ENCODE data around the gene GALNT15. TPM values are rescaled to one million over a fixed set of nuclear protein-coding genes. Genes with fewer than 3 reads are reported as not detected.

Gene GALNT15
- total and polyA plus RNA-seq, 4 donors: under 0.01 to 2.8 (median 1.3) TPM

DNA sequence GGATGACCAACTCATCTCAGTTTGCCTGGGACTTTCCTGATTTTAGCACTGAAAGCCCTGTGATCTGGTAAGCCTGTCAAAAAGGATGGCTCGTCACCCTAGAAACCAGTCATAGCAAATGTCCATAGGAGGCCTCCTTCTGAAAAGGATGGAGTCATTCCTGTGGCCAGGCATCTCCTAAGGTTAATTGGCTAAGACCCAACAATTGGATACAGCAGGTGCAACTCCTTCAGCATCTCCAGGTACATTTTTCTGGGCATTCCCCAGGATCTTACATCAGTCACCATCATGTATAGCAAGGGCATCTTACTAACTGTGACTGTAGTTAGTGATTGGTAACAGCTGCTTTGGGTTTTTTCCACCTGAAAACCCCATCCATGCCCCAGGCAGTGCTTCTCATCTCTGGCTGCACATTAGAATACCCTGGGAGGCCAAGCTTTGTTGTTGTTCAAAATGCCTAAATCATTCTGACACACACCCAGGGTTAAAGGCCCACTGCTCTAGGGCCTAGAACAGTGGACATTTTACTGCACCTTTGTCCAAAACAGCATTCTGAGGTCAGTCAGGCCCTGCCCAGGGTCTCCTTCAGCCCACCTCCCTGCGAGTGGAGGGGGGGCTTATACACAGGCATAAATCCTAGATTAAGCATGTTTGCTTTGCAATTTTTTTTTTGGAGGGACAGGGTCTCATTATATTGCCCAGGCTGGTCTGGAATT, 28.3 kb upstream of the GALNT15 start:
- 74% methylated on average over 2 of the region's 2 CpGs for WGBS

GRCh38 chr3:16147220-16147994, 27.1 kb upstream of the GALNT15 start:
- Histone ChIP-seq H3K36me3 (ENCODE audit: control insufficient read depth in 4 of 4, insufficient read depth in 3 of 4, low read depth in 1 of 4, low read length in 3 of 4) (no peaks in the 10 kb centered on the region), H3K27ac (ENCODE audit: low read depth in 1 of 2, low read length in 2 of 2) (no peak overlapping the region), H3K4me1 (ENCODE audit: control insufficient read depth in 4 of 4, insufficient read depth in 4 of 4, low read length in 3 of 4) (no peaks in the 10 kb centered on the region), H3K9ac (ENCODE audit: low read depth in 1 of 2, low read length in 2 of 2) (no peak overlapping the region), H3K27me3 (ENCODE audit: control insufficient read depth in 4 of 4, insufficient read depth in 4 of 4, low read length in 3 of 4) (no peaks in the 10 kb centered on the region), H3K4me3 (ENCODE audit: low read depth in 1 of 3, low read length in 3 of 3) (no peak overlapping the region), H3K9me3 (ENCODE audit: control insufficient read depth in 4 of 4, low read length in 3 of 4) (peaks cover 0 to 3% (median 0%) of the 10 kb centered on the region in 4 donors)
- no peak for DNase-seq (ENCODE audit: low spot score)
- TF ChIP-seq GABPA (IDR thresholded peaks at IDR 0.05 in 1 of 2, conservative IDR thresholded peaks at IDR 0.05 in 1 of 2): no peak
- WGBS: 94% methylated on average over 2 of the region's 2 CpGs

More for the DNA sequence above, 28.3 kb upstream of the GALNT15 start:
- no peaks in the 10 kb centered on the region for H3K4me1 ChIP-seq (ENCODE audit: control insufficient read depth in 4 of 4, insufficient read depth in 4 of 4, low read length in 3 of 4)
- TF ChIP-seq FOXA1 (IDR thresholded peaks at IDR 0.05): no peak
- no peak for TF ChIP-seq JUND (IDR thresholded peaks at IDR 0.05)
- H3K36me3 ChIP-seq (ENCODE audit: control insufficient read depth in 4 of 4, insufficient read depth in 3 of 4, low read depth in 1 of 4, low read length in 3 of 4): no peaks in the 10 kb centered on the region
- peaks cover 0 to 3% (median 0%) of the 10 kb centered on the region in 4 donors for H3K9me3 ChIP-seq (ENCODE audit: control insufficient read depth in 4 of 4, low read length in 3 of 4)
- DNase-seq (ENCODE audit: low spot score): no peak
- H3K27me3 ChIP-seq (ENCODE audit: control insufficient read depth in 4 of 4, insufficient read depth in 4 of 4, low read length in 3 of 4): no peaks in the 10 kb centered on the region
- H3K4me3 ChIP-seq (ENCODE audit: low read depth in 1 of 3, low read length in 3 of 3): no peak overlapping the region
- no peak overlapping the region for H3K9ac ChIP-seq (ENCODE audit: low read depth in 1 of 2, low read length in 2 of 2)
- H3K27ac ChIP-seq (ENCODE audit: low read depth in 1 of 2, low read length in 2 of 2): no peak overlapping the region

- H3K9ac ChIP-seq (ENCODE audit: low read depth in 1 of 2, low read length in 2 of 2): no peak overlapping the region
- no peaks in the 10 kb centered on the region for H3K4me1 ChIP-seq (ENCODE audit: control insufficient read depth in 4 of 4, insufficient read depth in 4 of 4, low read length in 3 of 4)
- DNase-seq (ENCODE audit: low spot score): no peak
- H3K36me3 ChIP-seq (ENCODE audit: control insufficient read depth in 4 of 4, insufficient read depth in 3 of 4, low read depth in 1 of 4, low read length in 3 of 4): no peaks in the 10 kb centered on the region
- H3K9me3 ChIP-seq (ENCODE audit: control insufficient read depth in 4 of 4, low read length in 3 of 4): peaks cover 0 to 10% (median under 1%) of the 10 kb centered on the region in 4 donors
- H3K4me3 ChIP-seq (ENCODE audit: low read depth in 1 of 3, low read length in 3 of 3): no peak overlapping the region
- H3K27me3 ChIP-seq (ENCODE audit: control insufficient read depth in 4 of 4, insufficient read depth in 4 of 4, low read length in 3 of 4): no peaks in the 10 kb centered on the region
- 85% methylated on average over 6 of the region's 6 CpGs for WGBS
- no peak overlapping the region for H3K27ac ChIP-seq (ENCODE audit: low read depth in 1 of 2, low read length in 2 of 2)
- TF ChIP-seq, protein P1, sequence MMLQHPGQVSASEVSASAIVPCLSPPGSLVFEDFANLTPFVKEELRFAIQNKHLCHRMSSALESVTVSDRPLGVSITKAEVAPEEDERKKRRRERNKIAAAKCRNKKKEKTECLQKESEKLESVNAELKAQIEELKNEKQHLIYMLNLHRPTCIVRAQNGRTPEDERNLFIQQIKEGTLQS (IDR thresholded peaks at IDR 0.05): no peak
- TF ChIP-seq RXRA (IDR thresholded peaks at IDR 0.05) (no peak), GABPA (IDR thresholded peaks at IDR 0.05 in 1 of 2, conservative IDR thresholded peaks at IDR 0.05 in 1 of 2) (no peak), SP1 (IDR thresholded peaks at IDR 0.05) (no peak)
Observed at GRCh38 chr3:16148213-16148612, 26.3 kb upstream of the GALNT15 start.

DNA sequence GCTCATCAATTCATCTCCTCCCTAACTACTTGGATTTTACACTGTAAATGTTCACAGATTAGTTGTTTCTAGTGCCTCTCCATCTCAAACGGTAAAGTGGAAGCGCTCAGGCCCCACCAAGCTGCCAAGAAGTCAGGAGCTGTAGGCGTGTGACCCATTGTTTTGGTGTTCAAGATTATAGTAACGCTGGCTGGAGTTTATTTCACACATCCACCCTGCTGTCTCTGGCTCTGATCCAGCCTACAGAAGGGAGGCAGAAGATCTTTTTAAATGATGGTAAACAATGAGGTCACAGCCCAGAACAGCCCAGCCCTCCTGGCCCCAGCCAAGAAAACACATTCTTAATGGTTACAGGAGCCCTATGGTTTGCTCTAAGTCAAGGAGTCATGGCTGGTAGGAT, 25.7 kb upstream of the GALNT15 start:
- Histone ChIP-seq H3K36me3 (ENCODE audit: control insufficient read depth in 4 of 4, insufficient read depth in 3 of 4, low read depth in 1 of 4, low read length in 3 of 4) (no peaks in the 10 kb centered on the region), H3K9me3 (ENCODE audit: control insufficient read depth in 4 of 4, low read length in 3 of 4) (peaks cover 0 to 7% (median 1%) of the 10 kb centered on the region in 4 donors), H3K4me1 (ENCODE audit: control insufficient read depth in 4 of 4, insufficient read depth in 4 of 4, low read length in 3 of 4) (no peaks in the 10 kb centered on the region), H3K9ac (ENCODE audit: low read depth in 1 of 2, low read length in 2 of 2) (no peak overlapping the region), H3K27ac (ENCODE audit: low read depth in 1 of 2, low read length in 2 of 2) (no peak overlapping the region), H3K27me3 (ENCODE audit: control insufficient read depth in 4 of 4, insufficient read depth in 4 of 4, low read length in 3 of 4) (no peaks in the 10 kb centered on the region), H3K4me3 (ENCODE audit: low read depth in 1 of 3, low read length in 3 of 3) (no peak overlapping the region)
- no peak for DNase-seq (ENCODE audit: low spot score)
- WGBS: 58% methylated on average over 4 of the region's 4 CpGs
- TF ChIP-seq, protein P2, sequence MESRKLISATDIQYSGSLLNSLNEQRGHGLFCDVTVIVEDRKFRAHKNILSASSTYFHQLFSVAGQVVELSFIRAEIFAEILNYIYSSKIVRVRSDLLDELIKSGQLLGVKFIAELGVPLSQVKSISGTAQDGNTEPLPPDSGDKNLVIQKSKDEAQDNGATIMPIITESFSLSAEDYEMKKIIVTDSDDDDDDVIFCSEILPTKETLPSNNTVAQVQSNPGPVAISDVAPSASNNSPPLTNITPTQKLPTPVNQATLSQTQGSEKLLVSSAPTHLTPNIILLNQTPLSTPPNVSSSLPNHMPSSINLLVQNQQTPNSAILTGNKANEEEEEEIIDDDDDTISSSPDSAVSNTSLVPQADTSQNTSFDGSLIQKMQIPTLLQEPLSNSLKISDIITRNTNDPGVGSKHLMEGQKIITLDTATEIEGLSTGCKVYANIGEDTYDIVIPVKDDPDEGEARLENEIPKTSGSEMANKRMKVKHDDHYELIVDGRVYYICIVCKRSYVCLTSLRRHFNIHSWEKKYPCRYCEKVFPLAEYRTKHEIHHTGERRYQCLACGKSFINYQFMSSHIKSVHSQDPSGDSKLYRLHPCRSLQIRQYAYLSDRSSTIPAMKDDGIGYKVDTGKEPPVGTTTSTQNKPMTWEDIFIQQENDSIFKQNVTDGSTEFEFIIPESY (IDR thresholded peaks at IDR 0.05): no peak
- TF ChIP-seq HNF4A (conservative IDR thresholded peaks at IDR 0.05): no peak
- TF ChIP-seq FOXA2 (IDR thresholded peaks at IDR 0.05): no peak
- TF ChIP-seq RXRA (IDR thresholded peaks at IDR 0.05): no peak
- TF ChIP-seq RAD21 (IDR thresholded peaks at IDR 0.05): peak in 1 of 2 donors; percentile 12

Measured in liver (tissue), 9 donors.